HepG2 (cell line): ENCODE measurements around the gene MATN1. TPM values are rescaled to one million over a fixed set of nuclear protein-coding genes. Genes with fewer than 3 reads are reported as not detected.

Experiments
- ATAC-seq: fragments of 200-7000 bp; cut with Tn5 transposase; 3 replicates; pipeline ENCODE4 v1.9.1; 2020; ENCODE audit warnings: mild to moderate bottlenecking, moderate library complexity
- BruUV-seq: library from RNA; stranded (reverse); fragments of 400-500 nt; replicated peaks from 2 replicates; lab custom pipeline; 2021; lab: Mats Ljungman, UMichigan
- CTCF ChIA-PET: fragments of 300-600 bp; formaldehyde crosslinking; extraction: SDS; loops from one replicate; lab custom pipeline; 2021; ENCODE audit warnings: low total read pairs, inconsistent platforms, low intra/inter-chr PET ratio; lab: Yijun Ruan, JAX
- POLR2A ChIA-PET: fragments of 350-600 bp; sonication (Branson Sonifier 250); formaldehyde crosslinking; loops from one replicate; lab custom pipeline; 2020; ENCODE audit warnings: antibody characterized with exemption, inconsistent platforms; lab: Yijun Ruan, JAX
- DNase-seq: peaks from one replicate; pipeline ENCODE4 v3.0.0-alpha.2; 2015; ENCODE audit warnings: low spot score
- FAIRE-seq: peaks from 3 replicates; lab custom pipeline; 2011; peaks lifted over from hg19 to GRCh38; lab: Jason Lieb, UNC
- H2AFZ ChIP-seq: one replicate; pipeline ENCODE4 v1.6.1; 2011; ENCODE audit warnings: low read length, inconsistent platforms
- H3K27ac ChIP-seq: fragments of 300-600 bp; 3 replicates; pipeline ENCODE4 v1.8.0; 2011; ENCODE audit warnings: mixed run types, mild to moderate bottlenecking, mixed read lengths, low read length, inconsistent platforms; ENCODE audit not compliant: insufficient read depth; ENCODE audit errors: extremely low read length
- H3K27me3 ChIP-seq, 2 experiments: fragments of 200-600 bp in 1 of 2; 2 replicates in 1 of 2; 3 replicates in 1 of 2; pipeline versions ENCODE4 v1.6.0 to v1.8.0; 2011; ENCODE audit warnings: low read length in 2 of 2, mild to moderate bottlenecking in 2 of 2, moderate library complexity in 2 of 2, inconsistent platforms in 1 of 2; ENCODE audit not compliant: insufficient read depth in 2 of 2, control insufficient read depth in 1 of 2
- H3K36me3 ChIP-seq, 2 experiments: fragments of 200-600 bp in 1 of 2; replicated peaks in 1 of 2; 2 replicates in 1 of 2; 3 replicates in 1 of 2; pipeline versions ENCODE4 v1.5.1 to v1.8.0; 2011; ENCODE audit warnings: low read length in 2 of 2, inconsistent platforms in 1 of 2; ENCODE audit not compliant: insufficient read depth in 2 of 2, control insufficient read depth in 1 of 2
- H3K4me1 ChIP-seq: 2 replicates; pipeline ENCODE4 v1.5.1; 2012; ENCODE audit warnings: low read length, inconsistent platforms; ENCODE audit not compliant: insufficient read depth
- H3K4me2 ChIP-seq: 2 replicates; pipeline ENCODE4 v1.6.0; 2011; ENCODE audit warnings: low read depth, low read length, inconsistent platforms
- H3K4me3 ChIP-seq, 3 experiments: fragments of 200-600 bp in 1 of 3; sonication (generic), shearing (Covaris generic) in 1 of 3; replicated peaks in 1 of 3; 2 replicates each; pipeline ENCODE4 v1.5.1; 2011 to 2016; ENCODE audit warnings: low read length in 3 of 3, inconsistent platforms in 2 of 3, low read depth in 2 of 3, mild to moderate bottlenecking in 2 of 3, control low read depth in 1 of 3, mixed read lengths in 1 of 3; ENCODE audit not compliant: insufficient read depth in 1 of 3
- H3K79me2 ChIP-seq: one replicate; pipeline ENCODE4 v1.6.1; 2011; ENCODE audit warnings: low read length, inconsistent platforms; ENCODE audit not compliant: insufficient read depth
- H3K9ac ChIP-seq: 2 replicates; pipeline ENCODE4 v1.6.0; 2011; ENCODE audit warnings: mild to moderate bottlenecking, low read depth, low read length, inconsistent platforms; ENCODE audit not compliant: insufficient read depth
- H3K9me3 ChIP-seq: 2 replicates; pipeline ENCODE4 v1.5.1; 2012; ENCODE audit warnings: mild to moderate bottlenecking, low read length
- H4K20me1 ChIP-seq: 2 replicates; pipeline ENCODE4 v1.6.0; 2011; ENCODE audit warnings: inconsistent platforms, mild to moderate bottlenecking, low read length, moderate library complexity; ENCODE audit not compliant: insufficient read depth
- SNAI1 ChIP-seq: sonication (generic); formaldehyde crosslinking; IDR thresholded peaks from 2 replicates; pipeline ENCODE4 v1.5.0; 2020; ENCODE audit warnings: mild to moderate bottlenecking, missing genetic modification reagents, borderline replicate concordance
- ZNF629 ChIP-seq: sonication (generic); formaldehyde crosslinking; conservative IDR thresholded peaks from 2 replicates; pipeline ENCODE4 v1.5.0; 2020; ENCODE audit warnings: missing genetic modification reagents
- ZNF674 ChIP-seq: sonication (generic); formaldehyde crosslinking; IDR thresholded peaks from 2 replicates; pipeline ENCODE4 v1.5.0; 2020; ENCODE audit warnings: low read depth, mild to moderate bottlenecking, missing genetic modification reagents
- ZNF713 ChIP-seq: sonication (generic); formaldehyde crosslinking; IDR thresholded peaks from 2 replicates; pipeline ENCODE4 v1.4.0; 2020; ENCODE audit warnings: mild to moderate bottlenecking, missing genetic modification reagents
- ZNF782 ChIP-seq: sonication (generic); formaldehyde crosslinking; IDR thresholded peaks from 2 replicates; pipeline ENCODE4 v1.4.0; 2020; ENCODE audit warnings: missing genetic modification reagents, mild to moderate bottlenecking, borderline replicate concordance
- ZSCAN20 ChIP-seq: sonication (generic); formaldehyde crosslinking; IDR thresholded peaks from 2 replicates; pipeline ENCODE4 v1.4.0; 2020; ENCODE audit warnings: missing genetic modification reagents, mild to moderate bottlenecking, borderline replicate concordance
- WGBS: methylation state at CpG from one replicate; pipeline ENCODE4 v1.1.6; 2017; ENCODE audit warnings: low lambda C conversion rate; 5-methylcytosine and 5-hydroxymethylcytosine counted together
- in situ Hi-C: cut with HindIII; loops from 2 replicates; pipeline ENCODE4 v1.10.0; 2017; ENCODE audit warnings: low pct_unique_long_range_greater_than_20kb; ENCODE audit not compliant: extremely low pct_ligation_motif_present
- intact Hi-C: fragments of 100-400 bp; cut with micrococcal nuclease; formaldehyde crosslinking; loops from one replicate; pipeline ENCODE4 v1.10.0; 2022; ENCODE audit not compliant: unreplicated experiment
- polyA plus RNA-seq, 8 experiments: library from polyadenylated mRNA; depleted of rRNA in 3 of 8; stranded (reverse) in 7 of 8; unstranded in 1 of 8; fragments of >200 nt; fragmentation: Illumina TruSeq in 4 of 8; extraction: Trizol in 4 of 8; gene quantifications; 2 replicates each; pipeline versions ENCODE4 v1.2.1 to v1.2.3, GENCODE V29; 2011 to 2016; ENCODE audit warnings: low read depth in 4 of 8, missing spikeins in 1 of 8, mixed read lengths in 1 of 8; ENCODE audit not compliant: insufficient read depth in 1 of 8
- total RNA-seq, 5 experiments: library from RNA; depleted of rRNA; stranded (reverse); fragments of >200 nt; fragmentation: Illumina TruSeq; extraction: Trizol; gene quantifications; 2 replicates each; pipeline ENCODE4 v1.2.3, GENCODE V29; 2016; ENCODE audit warnings: low read depth in 1 of 5
- TF ChIP-seq, protein P1 (sequence below): sonication (generic); formaldehyde crosslinking; IDR thresholded peaks from 2 replicates; pipeline ENCODE4 v1.5.1; 2020; ENCODE audit warnings: missing genetic modification reagents, mild to moderate bottlenecking, borderline replicate concordance

The MATN1 gene
- total and polyA plus RNA-seq, 2 of the 13 experiments (the other 11 are each of a cell fraction or from before 2014, with no cell fraction given), result 0.04 to 0.05 TPM

- H3K4me2 ChIP-seq, result no peak overlapping the region
- in situ Hi-C loops, result no loop called here
- CTCF ChIA-PET, result no interaction called here
Measured at GRCh38 chr1:30742300-30742962, 19.0 kb upstream of the MATN1 start.

DNA sequence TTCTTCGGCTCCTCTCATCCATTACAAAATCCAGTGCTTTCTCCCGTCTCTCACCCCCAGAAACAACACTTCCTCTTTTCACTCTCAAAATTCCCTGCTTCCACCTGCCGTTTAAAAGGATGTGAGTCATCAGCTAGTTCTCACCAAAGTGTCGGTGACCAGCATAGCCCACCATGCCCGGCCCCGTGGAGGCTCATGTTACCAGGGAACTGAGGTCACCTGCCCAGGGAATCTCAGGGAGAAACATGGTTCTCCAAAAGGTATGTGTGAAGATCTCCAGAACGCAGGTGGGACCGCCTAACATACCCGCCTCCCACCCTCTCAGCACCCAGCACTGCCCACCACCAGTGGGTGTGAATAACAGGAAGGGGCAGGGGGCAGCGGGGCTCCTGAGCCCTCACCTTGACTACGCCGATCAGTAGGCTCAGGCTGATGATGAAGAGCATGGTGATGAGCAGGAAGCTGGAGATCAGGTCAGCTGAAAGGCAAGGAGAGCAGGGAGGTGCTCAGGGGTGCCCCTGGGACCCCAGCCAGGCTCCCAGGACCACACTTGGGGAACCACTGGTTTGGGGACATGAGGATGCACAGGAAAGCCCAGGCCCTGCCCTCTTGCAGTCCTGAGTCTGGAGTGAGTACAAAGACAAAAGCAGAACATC lies 18.0 kb upstream of the MATN1 start:
- H3K27me3 ChIP-seq, result no peaks in the 10 kb centered on the region
- no TSS peak for BruUV-seq
- CTCF ChIA-PET, result no interaction called here
- H3K4me3 ChIP-seq, result no peak overlapping the region
- H2AFZ ChIP-seq, result no peak overlapping the region
- TF ChIP-seq SNAI1 (no peak), ZSCAN20 (no peak), ZNF713 (CRISPR knock-in tag) (no peak), ZNF782 (no peak)
- TF ChIP-seq, protein P1, sequence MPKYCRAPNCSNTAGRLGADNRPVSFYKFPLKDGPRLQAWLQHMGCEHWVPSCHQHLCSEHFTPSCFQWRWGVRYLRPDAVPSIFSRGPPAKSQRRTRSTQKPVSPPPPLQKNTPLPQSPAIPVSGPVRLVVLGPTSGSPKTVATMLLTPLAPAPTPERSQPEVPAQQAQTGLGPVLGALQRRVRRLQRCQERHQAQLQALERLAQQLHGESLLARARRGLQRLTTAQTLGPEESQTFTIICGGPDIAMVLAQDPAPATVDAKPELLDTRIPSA (CRISPR knock-in tag), result no peak
- no peaks in the 10 kb centered on the region for H4K20me1 ChIP-seq
- 41% methylated on average over 12 of the region's 12 CpGs for WGBS
- H3K9me3 ChIP-seq, result no peaks in the 10 kb centered on the region
- H3K4me1 ChIP-seq, result peaks cover 59% of the 10 kb centered on the region
- no peaks in the 10 kb centered on the region for H3K36me3 ChIP-seq
- H3K79me2 ChIP-seq, result no peaks in the 10 kb centered on the region
- ATAC-seq (no peak), FAIRE-seq (no peak), DNase-seq (no peak)
- POLR2A ChIA-PET, result interaction anchor here (1.3 kb wide), 1 partner anchor 23 kb away, joined by 4 read pairs; no protein-coding TSS in a partner anchor
- no peak overlapping the region for H3K9ac ChIP-seq
- in situ Hi-C loops (no loop called here), intact Hi-C loops (no loop called here)
- no peak overlapping the region for H3K4me2 ChIP-seq
- no peak overlapping the region for H3K27ac ChIP-seq

More at GRCh38 chr1:30742300-30742962, 19.0 kb upstream of the MATN1 start:
- 56% methylated on average over 2 of the region's 11 CpGs for WGBS
- Histone ChIP-seq H3K4me3 (no peak overlapping the region), H3K79me2 (no peaks in the 10 kb centered on the region), H3K9ac (no peak overlapping the region), H3K27me3 (no peaks in the 10 kb centered on the region), H3K27ac (no peak overlapping the region), H2AFZ (no peak overlapping the region), H3K9me3 (no peaks in the 10 kb centered on the region), H3K36me3 (no peaks in the 10 kb centered on the region), H4K20me1 (no peaks in the 10 kb centered on the region)
- intact Hi-C loops, result no loop called here
- ATAC-seq (no peak), DNase-seq (no peak), FAIRE-seq (no peak)
- POLR2A ChIA-PET, result no interaction called here
- TF ChIP-seq ZNF674 (CRISPR knock-in tag) (no peak), ZNF629 (CRISPR knock-in tag) (peak; percentile 72)
- TF ChIP-seq, all 625 proteins: peak for 1
- no TSS peak for BruUV-seq
- peaks cover 70% of the 10 kb centered on the region for H3K4me1 ChIP-seq
